ENCODE results near the gene TBX4. TPM values are rescaled to one million over a fixed set of nuclear protein-coding genes. Genes with fewer than 3 reads are reported as not detected.
A peak's percentile ranks its signal among the peaks of the same experiment; 100 is the strongest.

TBX4 gene
- polyA plus RNA-seq, 1 donor (not counting 4 experiments of a cell fraction or from before 2014, with no cell fraction given), result 0.04 TPM

DNA sequence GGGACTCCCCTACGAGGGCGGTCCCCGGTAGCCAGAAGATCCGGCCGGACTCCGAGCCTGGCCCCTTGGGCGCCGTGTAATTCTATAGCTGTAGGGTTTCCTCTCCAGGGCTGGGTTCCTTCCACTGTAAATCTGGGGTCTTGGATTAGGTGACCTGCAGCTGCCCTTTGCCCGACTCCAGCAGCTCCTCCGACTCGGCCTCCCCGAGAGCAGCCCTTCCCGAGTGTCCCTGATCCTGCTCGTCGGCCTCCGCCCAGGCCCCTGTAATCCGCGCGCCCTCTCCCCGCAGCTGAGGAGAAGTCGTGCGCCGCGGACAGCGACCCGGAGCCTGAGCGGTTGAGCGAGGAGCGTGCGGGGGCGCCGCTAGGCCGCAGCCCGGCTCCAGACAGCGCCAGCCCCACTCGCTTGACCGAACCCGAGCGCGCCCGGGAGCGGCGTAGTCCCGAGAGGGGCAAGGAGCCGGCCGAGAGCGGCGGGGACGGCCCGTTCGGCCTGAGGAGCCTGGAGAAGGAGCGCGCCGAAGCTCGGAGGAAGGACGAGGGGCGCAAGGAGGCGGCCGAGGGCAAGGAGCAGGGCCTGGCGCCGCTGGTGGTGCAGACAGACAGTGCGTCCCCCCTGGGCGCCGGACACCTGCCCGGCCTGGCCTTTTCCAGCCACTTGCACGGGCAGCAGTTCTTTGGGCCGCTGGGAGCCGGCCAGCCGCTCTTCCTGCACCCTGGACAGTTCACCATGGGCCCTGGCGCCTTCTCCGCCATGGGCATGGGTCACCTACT is 47.1 kb upstream of the TBX4 start:
- Histone ChIP-seq H3K27me3 (ENCODE audit: control insufficient read depth, extremely low read depth, insufficient read depth, low read length) (peaks cover 81% of the 10 kb centered on the region), H3K9me3 (ENCODE audit: control insufficient read depth, low read depth, low read length) (no peaks in the 10 kb centered on the region), H3K79me2 (ENCODE audit: control insufficient read depth, insufficient read depth, low read length) (no peaks in the 10 kb centered on the region), H3K4me2 (ENCODE audit: control insufficient read depth, extremely low read depth, insufficient read depth, low read depth, low read length) (no peak overlapping the region), H3K4me3 (ENCODE audit: control insufficient read depth in 2 of 3, extremely low read depth in 1 of 3, insufficient read depth in 2 of 3, low read depth in 1 of 3, low read length in 3 of 3) (no peak overlapping the region), H3K9me1 (ENCODE audit: control insufficient read depth, extremely low read depth, insufficient read depth, low read length) (no peaks in the 10 kb centered on the region), H2AFZ (ENCODE audit: control insufficient read depth, low read length) (no peak overlapping the region), H3K4me1 (ENCODE audit: control insufficient read depth, extremely low read depth, insufficient read depth, low read length) (peaks cover 11% of the 10 kb centered on the region), H3K36me3 (ENCODE audit: control insufficient read depth in 2 of 2, extremely low read depth in 1 of 2, insufficient read depth in 2 of 2, low read length in 2 of 2) (no peaks in the 10 kb centered on the region), H4K20me1 (ENCODE audit: control insufficient read depth, extremely low read depth, insufficient read depth, low read length) (peaks cover 6% of the 10 kb centered on the region), H3K27ac (ENCODE audit: control insufficient read depth, insufficient read depth, low read length) (no peak overlapping the region), H3K9ac (ENCODE audit: control insufficient read depth, extremely low read depth, insufficient read depth, low read length) (no peak overlapping the region)
- dilution Hi-C loops (cut with MboI; ENCODE audit: extremely low pct_ligation_motif_present, low sequenced_read_pairs), result no loop called here
- DNase-seq (ENCODE audit: low read depth, low spot score), result no peak
- peak; percentile 17 for TF ChIP-seq EZH2 (IDR thresholded peaks at IDR 0.05; ENCODE audit: low read length)
- TF ChIP-seq, protein P1, sequence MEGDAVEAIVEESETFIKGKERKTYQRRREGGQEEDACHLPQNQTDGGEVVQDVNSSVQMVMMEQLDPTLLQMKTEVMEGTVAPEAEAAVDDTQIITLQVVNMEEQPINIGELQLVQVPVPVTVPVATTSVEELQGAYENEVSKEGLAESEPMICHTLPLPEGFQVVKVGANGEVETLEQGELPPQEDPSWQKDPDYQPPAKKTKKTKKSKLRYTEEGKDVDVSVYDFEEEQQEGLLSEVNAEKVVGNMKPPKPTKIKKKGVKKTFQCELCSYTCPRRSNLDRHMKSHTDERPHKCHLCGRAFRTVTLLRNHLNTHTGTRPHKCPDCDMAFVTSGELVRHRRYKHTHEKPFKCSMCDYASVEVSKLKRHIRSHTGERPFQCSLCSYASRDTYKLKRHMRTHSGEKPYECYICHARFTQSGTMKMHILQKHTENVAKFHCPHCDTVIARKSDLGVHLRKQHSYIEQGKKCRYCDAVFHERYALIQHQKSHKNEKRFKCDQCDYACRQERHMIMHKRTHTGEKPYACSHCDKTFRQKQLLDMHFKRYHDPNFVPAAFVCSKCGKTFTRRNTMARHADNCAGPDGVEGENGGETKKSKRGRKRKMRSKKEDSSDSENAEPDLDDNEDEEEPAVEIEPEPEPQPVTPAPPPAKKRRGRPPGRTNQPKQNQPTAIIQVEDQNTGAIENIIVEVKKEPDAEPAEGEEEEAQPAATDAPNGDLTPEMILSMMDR (optimal IDR thresholded peaks at IDR 0.05 in 1 of 3, IDR thresholded peaks at IDR 0.05 in 1 of 3, conservative IDR thresholded peaks at IDR 0.05 in 1 of 3; ENCODE audit: extremely low read depth in 1 of 3, insufficient read depth in 2 of 3, low read length in 3 of 3), result no peak
- no peak for FAIRE-seq

DNA sequence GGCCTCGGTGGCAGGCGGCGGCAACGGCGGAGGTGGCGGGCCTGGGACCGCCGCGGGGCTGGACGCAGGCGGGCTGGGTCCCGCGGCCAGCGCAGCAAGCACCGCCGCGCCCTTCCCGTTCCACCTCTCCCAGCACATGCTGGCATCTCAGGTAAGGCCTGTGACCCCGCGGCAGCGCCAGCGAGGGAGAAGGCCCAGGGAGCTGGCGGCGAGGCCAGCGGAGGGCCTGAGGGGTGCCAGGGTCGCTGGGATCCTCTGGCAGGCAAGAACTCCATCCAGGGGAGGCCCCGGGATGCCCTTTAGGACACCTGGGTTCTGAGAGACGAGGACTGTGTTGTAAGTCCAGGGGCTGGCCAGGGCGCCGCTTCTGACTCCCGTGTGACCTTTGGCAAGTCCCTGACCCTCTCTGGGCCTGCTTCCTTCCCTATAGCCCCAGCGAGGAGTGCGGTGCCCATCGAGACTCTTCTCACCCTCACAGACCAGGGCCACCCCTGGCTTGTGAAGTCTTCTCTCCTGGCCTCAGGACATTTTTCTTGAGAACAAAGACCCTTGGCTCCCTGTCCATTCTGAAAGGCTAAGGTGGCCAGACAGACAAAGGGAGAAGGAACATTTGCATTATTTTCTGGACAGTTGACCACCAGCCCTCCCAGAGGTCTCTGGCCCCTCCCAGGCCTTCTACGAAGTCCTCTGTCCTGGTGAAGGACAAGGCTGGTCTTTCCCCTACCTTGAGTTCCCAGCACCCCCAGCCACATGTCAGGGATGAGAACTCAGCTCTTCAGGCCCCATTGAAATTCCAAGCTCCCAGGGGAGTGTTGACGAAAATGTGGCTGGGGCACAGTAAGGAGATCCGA is 46.3 kb upstream of the TBX4 start:
- no peak overlapping the region for H3K9ac ChIP-seq (ENCODE audit: control insufficient read depth, extremely low read depth, insufficient read depth, low read length)
- TF ChIP-seq EZH2 (IDR thresholded peaks at IDR 0.05; ENCODE audit: low read length), result no peak
- TF ChIP-seq, protein P1 (optimal IDR thresholded peaks at IDR 0.05 in 1 of 3, IDR thresholded peaks at IDR 0.05 in 1 of 3, conservative IDR thresholded peaks at IDR 0.05 in 1 of 3; ENCODE audit: extremely low read depth in 1 of 3, insufficient read depth in 2 of 3, low read length in 3 of 3), result no peak
- peaks cover 82% of the 10 kb centered on the region for H3K27me3 ChIP-seq (ENCODE audit: control insufficient read depth, extremely low read depth, insufficient read depth, low read length)
- no peak overlapping the region for H3K4me3 ChIP-seq (ENCODE audit: control insufficient read depth in 2 of 3, extremely low read depth in 1 of 3, insufficient read depth in 2 of 3, low read depth in 1 of 3, low read length in 3 of 3)
- H2AFZ ChIP-seq (ENCODE audit: control insufficient read depth, low read length), result no peak overlapping the region
- FAIRE-seq, result no peak
- dilution Hi-C loops (cut with MboI; ENCODE audit: extremely low pct_ligation_motif_present, low sequenced_read_pairs), result no loop called here
- H3K4me1 ChIP-seq (ENCODE audit: control insufficient read depth, extremely low read depth, insufficient read depth, low read length), result peaks cover 11% of the 10 kb centered on the region
- H3K36me3 ChIP-seq (ENCODE audit: control insufficient read depth in 2 of 2, extremely low read depth in 1 of 2, insufficient read depth in 2 of 2, low read length in 2 of 2), result no peaks in the 10 kb centered on the region
- H3K4me2 ChIP-seq (ENCODE audit: control insufficient read depth, extremely low read depth, insufficient read depth, low read depth, low read length), result no peak overlapping the region
- H3K79me2 ChIP-seq (ENCODE audit: control insufficient read depth, insufficient read depth, low read length), result no peaks in the 10 kb centered on the region
- peaks cover 6% of the 10 kb centered on the region for H4K20me1 ChIP-seq (ENCODE audit: control insufficient read depth, extremely low read depth, insufficient read depth, low read length)
- no peaks in the 10 kb centered on the region for H3K9me3 ChIP-seq (ENCODE audit: control insufficient read depth, low read depth, low read length)
- no peak for DNase-seq (ENCODE audit: low read depth, low spot score)
- H3K9me1 ChIP-seq (ENCODE audit: control insufficient read depth, extremely low read depth, insufficient read depth, low read length), result no peaks in the 10 kb centered on the region
- H3K27ac ChIP-seq (ENCODE audit: control insufficient read depth, insufficient read depth, low read length), result no peak overlapping the region
